H9 (cell line): Measurements from ENCODE around the gene ZNF446. TPM values are rescaled to one million over a fixed set of nuclear protein-coding genes. Genes with fewer than 3 reads are reported as not detected.
A peak's percentile ranks its signal among the peaks of the same experiment; 100 is the strongest.

Experiments
- DNase-seq: peaks from one replicate; pipeline ENCODE4 v3.0.0-alpha.2; 2017
- H2AFZ ChIP-seq: one replicate; pipeline ENCODE4 v1.6.1; 2013; ENCODE audit warnings: mild to moderate bottlenecking, low read length, control low read depth, moderate library complexity
- H2AK5ac ChIP-seq: 2 replicates; pipeline ENCODE4 v1.6.1; 2013; ENCODE audit warnings: low read length, control low read depth, mixed read lengths; ENCODE audit not compliant: insufficient read length
- H2BK120ac ChIP-seq: one replicate; pipeline ENCODE4 v1.6.1; 2013; ENCODE audit warnings: low read depth, mild to moderate bottlenecking, low read length, control low read depth, inconsistent platforms; ENCODE audit not compliant: poor library complexity, severe bottlenecking
- H2BK12ac ChIP-seq: 2 replicates; pipeline ENCODE4 v1.6.1; 2013; ENCODE audit warnings: low read length, control low read depth, mixed read lengths, low read depth; ENCODE audit not compliant: insufficient read length
- H2BK15ac ChIP-seq: 2 replicates; pipeline ENCODE4 v1.6.1; 2013; ENCODE audit warnings: low read depth, low read length, control low read depth
- H2BK20ac ChIP-seq: one replicate; pipeline ENCODE4 v1.6.1; 2013; ENCODE audit warnings: low read depth, mild to moderate bottlenecking, low read length, control low read depth, inconsistent platforms; ENCODE audit not compliant: poor library complexity, severe bottlenecking
- H2BK5ac ChIP-seq: 2 replicates; pipeline ENCODE4 v1.6.1; 2013; ENCODE audit warnings: low read length, control low read depth, mixed read lengths; ENCODE audit not compliant: insufficient read length
- H3K14ac ChIP-seq: 2 replicates; pipeline ENCODE4 v1.6.1; 2013; ENCODE audit warnings: low read length, control low read depth; ENCODE audit not compliant: insufficient read depth
- H3K18ac ChIP-seq: 2 replicates; pipeline ENCODE4 v1.6.1; 2013; ENCODE audit warnings: low read depth, mild to moderate bottlenecking, mixed read lengths, low read length, control low read depth; ENCODE audit not compliant: insufficient read length
- H3K23ac ChIP-seq: 2 replicates; pipeline ENCODE4 v1.6.1; 2013; ENCODE audit warnings: low read length, control low read depth, mixed read lengths, low read depth; ENCODE audit not compliant: insufficient read length
- H3K23me2 ChIP-seq: 2 replicates; pipeline ENCODE4 v1.6.1; 2013; ENCODE audit warnings: low read depth, mild to moderate bottlenecking, mixed read lengths, low read length, control low read depth; ENCODE audit not compliant: insufficient read length, poor library complexity, severe bottlenecking
- H3K27ac ChIP-seq: 2 replicates; pipeline ENCODE4 v1.5.1; 2013; ENCODE audit warnings: low read length, control low read depth, mixed read lengths, low read depth; ENCODE audit not compliant: insufficient read length
- H3K27me3 ChIP-seq: 2 replicates; pipeline ENCODE4 v1.6.1; 2013; ENCODE audit warnings: low read length, control low read depth, inconsistent platforms; ENCODE audit not compliant: insufficient read depth
- H3K4ac ChIP-seq: 2 replicates; pipeline ENCODE4 v1.6.1; 2013; ENCODE audit warnings: low read depth, mild to moderate bottlenecking, control low read depth, inconsistent platforms, low read length, moderate library complexity
- H3K4me1 ChIP-seq: 2 replicates; pipeline ENCODE4 v1.6.1; 2013; ENCODE audit warnings: low read length, control low read depth, inconsistent platforms; ENCODE audit not compliant: insufficient read depth
- H3K4me2 ChIP-seq: 2 replicates; pipeline ENCODE4 v1.6.1; 2013; ENCODE audit warnings: low read length, control low read depth, mixed read lengths; ENCODE audit not compliant: insufficient read length, insufficient read depth
- H3K56ac ChIP-seq: 2 replicates; pipeline ENCODE4 v1.6.1; 2013; ENCODE audit warnings: low read depth, mild to moderate bottlenecking, mixed read lengths, low read length, control low read depth; ENCODE audit not compliant: insufficient read length
- H3K79me1 ChIP-seq: 2 replicates; pipeline ENCODE4 v1.6.1; 2013; ENCODE audit warnings: low read depth, mild to moderate bottlenecking, moderate library complexity, low read length, control low read depth, inconsistent platforms; ENCODE audit not compliant: insufficient read depth, poor library complexity, severe bottlenecking
- H3K79me2 ChIP-seq: 2 replicates; pipeline ENCODE4 v1.6.1; 2013; ENCODE audit warnings: low read length, control low read depth, inconsistent platforms; ENCODE audit not compliant: insufficient read depth
- H3K9ac ChIP-seq: 2 replicates; pipeline ENCODE4 v1.6.1; 2013; ENCODE audit warnings: low read length, control low read depth, mixed read lengths; ENCODE audit not compliant: insufficient read length; ENCODE audit errors: extremely low read depth
- H3K9me3 ChIP-seq: one replicate; pipeline ENCODE4 v1.6.1; 2013; ENCODE audit warnings: low read depth, low read length, inconsistent platforms; ENCODE audit not compliant: control insufficient read depth
- H3T11ph ChIP-seq: one replicate; pipeline ENCODE4 v1.6.1; 2013; ENCODE audit warnings: mild to moderate bottlenecking, low read length, control low read depth, inconsistent platforms
- H4K20me1 ChIP-seq: one replicate; pipeline ENCODE4 v1.6.1; 2013; ENCODE audit not compliant: control insufficient read depth, insufficient read length, insufficient read depth
- H4K5ac ChIP-seq: 2 replicates; pipeline ENCODE4 v1.6.1; 2013; ENCODE audit warnings: low read depth, mild to moderate bottlenecking, mixed read lengths, low read length, control low read depth; ENCODE audit not compliant: insufficient read length
- H4K8ac ChIP-seq: replicated peaks from 2 replicates; pipeline ENCODE4 v1.6.1; 2013; ENCODE audit warnings: low read length, control low read depth, mixed read lengths, low read depth; ENCODE audit not compliant: insufficient read length
- H4K91ac ChIP-seq: 2 replicates; pipeline ENCODE4 v1.6.1; 2013; ENCODE audit warnings: low read depth, mild to moderate bottlenecking, moderate library complexity, mixed read lengths, low read length, control low read depth; ENCODE audit not compliant: insufficient read length
- H3K27ac Mint-ChIP-seq, 3 experiments: 2 replicates in 2 of 3; 3 replicates in 1 of 3; pipeline ENCODE4 v1.8.0; 2020 to 2021; ENCODE audit warnings: mixed read lengths in 3 of 3, mild to moderate bottlenecking in 1 of 3, moderate library complexity in 1 of 3
- H3K27me3 Mint-ChIP-seq: 2 replicates; pipeline ENCODE4 v1.8.0; 2021; ENCODE audit warnings: low read depth, mild to moderate bottlenecking, moderate library complexity, mixed read lengths
- H3K36me3 Mint-ChIP-seq, 3 experiments: 2 replicates in 2 of 3; 3 replicates in 1 of 3; pipeline ENCODE4 v1.8.0; 2020 to 2021; ENCODE audit warnings: low read depth in 3 of 3, mixed read lengths in 3 of 3; ENCODE audit not compliant: insufficient read depth in 1 of 3
- H3K4me1 Mint-ChIP-seq, 2 experiments: 2 replicates each; pipeline ENCODE4 v1.8.0; 2020; ENCODE audit warnings: mixed read lengths in 2 of 2
- H3K4me3 Mint-ChIP-seq, 2 experiments: 2 replicates in 1 of 2; 3 replicates in 1 of 2; pipeline ENCODE4 v1.8.0; 2020 to 2021; ENCODE audit warnings: mild to moderate bottlenecking in 2 of 2, mixed read lengths in 2 of 2, moderate library complexity in 1 of 2
- H3K9me3 Mint-ChIP-seq, 2 experiments: 2 replicates in 1 of 2; 3 replicates in 1 of 2; pipeline ENCODE4 v1.8.0; 2020; ENCODE audit warnings: mild to moderate bottlenecking in 2 of 2, mixed read lengths in 2 of 2, moderate library complexity in 1 of 2
- WGBS: extraction: QIAGEN DNeasy Blood & Tissue Kit; methylation state at CpG from one replicate; pipeline ENCODE4 v1.1.7; 2013; ENCODE audit warnings: missing lambda C conversion rate, low lambda C conversion rate, mixed read lengths; ENCODE audit not compliant: insufficient read length; ENCODE audit errors: extremely low coverage; 5-methylcytosine and 5-hydroxymethylcytosine counted together
- total RNA-seq: library from RNA; stranded (reverse); gene quantifications from 2 replicates; pipeline ENCODE4 v1.2.1, GENCODE V29; 2021
- TF ChIP-seq, protein P1 (sequence below): fragments of 200-600 bp; sonication (generic); conservative IDR thresholded peaks from 3 replicates; pipeline ENCODE4 v1.8.0; 2021; ENCODE audit warnings: antibody characterized with exemption, mild to moderate bottlenecking

Gene ZNF446
- total RNA-seq, 1 experiment from 2014 or later = 7.6 TPM

DNA sequence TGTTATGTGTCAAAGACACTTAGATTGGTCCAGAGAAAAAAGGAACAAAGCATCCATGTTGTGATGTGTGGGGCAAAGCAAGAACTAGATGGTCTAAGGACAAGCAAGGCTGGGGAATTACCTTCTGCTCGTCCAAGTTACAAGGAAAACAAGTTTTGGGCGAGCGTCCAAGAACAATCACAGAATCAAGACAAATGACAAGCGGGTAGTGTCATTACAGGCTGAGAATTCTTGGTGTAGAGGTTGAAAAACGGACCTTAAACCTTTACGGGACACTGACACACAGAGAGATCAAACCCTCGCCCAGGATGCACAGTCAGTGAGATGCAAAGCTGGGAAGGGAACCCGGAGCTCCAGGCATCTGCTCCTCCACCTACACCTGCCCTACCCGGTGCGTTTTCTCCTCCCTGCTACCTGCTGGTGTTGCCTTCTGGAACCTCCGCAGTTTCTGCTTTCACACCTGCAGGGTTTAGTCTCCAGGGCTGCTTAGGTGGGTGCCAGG, 25.2 kb upstream of the ZNF446 start:
- Histone ChIP-seq H2AK5ac (no peak overlapping the region), H2BK15ac (no peak overlapping the region), H2BK20ac (no peak overlapping the region), H3K9me3 (peaks cover 4% of the 10 kb centered on the region), H3K18ac (no peak overlapping the region), H3K79me1 (no peaks in the 10 kb centered on the region), H4K8ac (no peak overlapping the region), H3T11ph (no peak overlapping the region), H3K4me1 (no peaks in the 10 kb centered on the region), H2AFZ (peak overlapping the region; percentile 80), H3K56ac (no peak overlapping the region), H3K23ac (no peak overlapping the region), H2BK5ac (no peak overlapping the region), H3K9ac (no peak overlapping the region), H3K27me3 (peaks cover 3% of the 10 kb centered on the region; the same call in 1 of the 2 replicates), H3K14ac (no peak overlapping the region), H4K5ac (no peak overlapping the region), H3K23me2 (peaks cover 3% of the 10 kb centered on the region), H3K4me2 (peak overlapping the region; percentile 49), H4K91ac (no peak overlapping the region), H2BK120ac (no peak overlapping the region), H3K27ac (no peak overlapping the region), H3K4ac (no peak overlapping the region), H3K79me2 (no peaks in the 10 kb centered on the region), H2BK12ac (no peak overlapping the region), H4K20me1 (no peaks in the 10 kb centered on the region)
- DNase-seq = no peak
- TF ChIP-seq, protein P1, sequence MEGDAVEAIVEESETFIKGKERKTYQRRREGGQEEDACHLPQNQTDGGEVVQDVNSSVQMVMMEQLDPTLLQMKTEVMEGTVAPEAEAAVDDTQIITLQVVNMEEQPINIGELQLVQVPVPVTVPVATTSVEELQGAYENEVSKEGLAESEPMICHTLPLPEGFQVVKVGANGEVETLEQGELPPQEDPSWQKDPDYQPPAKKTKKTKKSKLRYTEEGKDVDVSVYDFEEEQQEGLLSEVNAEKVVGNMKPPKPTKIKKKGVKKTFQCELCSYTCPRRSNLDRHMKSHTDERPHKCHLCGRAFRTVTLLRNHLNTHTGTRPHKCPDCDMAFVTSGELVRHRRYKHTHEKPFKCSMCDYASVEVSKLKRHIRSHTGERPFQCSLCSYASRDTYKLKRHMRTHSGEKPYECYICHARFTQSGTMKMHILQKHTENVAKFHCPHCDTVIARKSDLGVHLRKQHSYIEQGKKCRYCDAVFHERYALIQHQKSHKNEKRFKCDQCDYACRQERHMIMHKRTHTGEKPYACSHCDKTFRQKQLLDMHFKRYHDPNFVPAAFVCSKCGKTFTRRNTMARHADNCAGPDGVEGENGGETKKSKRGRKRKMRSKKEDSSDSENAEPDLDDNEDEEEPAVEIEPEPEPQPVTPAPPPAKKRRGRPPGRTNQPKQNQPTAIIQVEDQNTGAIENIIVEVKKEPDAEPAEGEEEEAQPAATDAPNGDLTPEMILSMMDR = no peak
- peaks cover 29 to 32% of the 10 kb centered on the region in 2 experiments for H3K9me3 Mint-ChIP-seq
- peak overlapping the region; percentile 71 to 84 for H3K4me3 Mint-ChIP-seq
- peaks cover 12 to 13% of the 10 kb centered on the region in 2 experiments for H3K4me1 Mint-ChIP-seq
- no CpG with 5 or more reads among the region's 11 CpGs for WGBS
- H3K27ac Mint-ChIP-seq = no peak overlapping the region
- peaks cover 3 to 10% (median 4%) of the 10 kb centered on the region in 3 experiments; a peak in 5 of 7 replicates for H3K36me3 Mint-ChIP-seq
- H3K27me3 Mint-ChIP-seq = peaks cover 59% of the 10 kb centered on the region
